Measurements from ENCODE around the gene FARS2.
"Not testable (repeated sequence)": the region's sequence is repeated elsewhere in the genome, so short reads cannot be mapped to it uniquely, and the experiment has no call there.

The FARS2 gene

DNA sequence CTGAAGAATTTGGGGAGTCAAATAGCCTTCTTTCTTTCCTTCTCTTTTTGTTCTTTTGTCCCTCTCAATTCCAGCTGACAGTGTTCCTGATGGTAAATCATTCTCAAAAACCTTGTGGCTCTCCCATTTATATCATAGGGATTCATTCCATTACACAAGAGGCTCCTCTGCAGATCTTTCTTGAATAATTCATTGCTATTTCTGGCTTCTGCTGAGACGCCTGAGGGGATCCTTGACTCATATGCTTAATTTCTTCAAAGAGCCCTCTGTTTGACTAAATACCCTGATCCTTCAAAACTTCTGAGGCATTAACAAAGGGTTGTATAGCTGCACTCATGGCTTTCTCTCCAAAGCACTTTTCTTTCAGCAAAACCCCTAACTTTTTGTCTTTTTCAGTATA, 289.3 kb downstream of the FARS2 start:
- no peak for DNase-seq

DNA sequence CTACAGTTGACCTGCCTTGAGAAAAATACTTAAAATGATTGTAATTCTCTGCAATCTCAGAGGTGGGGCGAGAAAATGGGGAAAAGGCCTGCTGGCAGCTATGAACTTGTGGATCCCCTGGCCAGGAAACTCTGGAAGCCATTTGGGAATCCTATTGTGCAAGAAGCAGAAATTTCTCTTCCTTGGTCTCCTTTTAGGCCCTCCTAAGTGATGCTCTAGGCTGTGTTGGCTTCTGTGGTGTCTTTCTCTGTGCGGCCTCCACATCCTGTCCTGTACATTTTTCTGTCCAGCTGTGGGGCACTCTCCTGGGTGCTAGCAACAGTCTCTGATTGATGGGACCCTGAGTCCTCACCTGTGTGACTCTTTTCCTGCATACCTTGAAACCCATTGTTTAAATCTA, 290.9 kb downstream of the FARS2 start:
- DNase-seq, result no peak

DNA sequence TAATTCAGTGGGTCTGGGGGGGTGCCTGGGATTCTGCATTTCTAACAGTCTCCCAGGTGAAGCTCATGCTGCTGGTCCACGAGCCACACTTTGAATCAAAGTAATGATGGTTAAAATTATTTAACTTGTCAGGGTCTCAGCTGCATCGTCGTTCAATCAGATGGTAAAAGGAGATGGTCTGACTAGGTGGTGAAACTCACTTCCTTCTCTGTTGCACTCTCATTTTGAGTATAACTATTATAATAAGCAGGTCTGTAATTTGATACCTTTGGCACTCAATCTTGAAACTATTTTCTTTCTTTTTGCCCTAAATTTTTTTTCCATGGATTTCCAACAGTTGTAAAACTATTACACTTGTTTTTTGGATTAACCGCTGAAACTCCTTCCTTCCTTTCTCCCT, 292.5 kb downstream of the FARS2 start:
- no peak for DNase-seq

DNA sequence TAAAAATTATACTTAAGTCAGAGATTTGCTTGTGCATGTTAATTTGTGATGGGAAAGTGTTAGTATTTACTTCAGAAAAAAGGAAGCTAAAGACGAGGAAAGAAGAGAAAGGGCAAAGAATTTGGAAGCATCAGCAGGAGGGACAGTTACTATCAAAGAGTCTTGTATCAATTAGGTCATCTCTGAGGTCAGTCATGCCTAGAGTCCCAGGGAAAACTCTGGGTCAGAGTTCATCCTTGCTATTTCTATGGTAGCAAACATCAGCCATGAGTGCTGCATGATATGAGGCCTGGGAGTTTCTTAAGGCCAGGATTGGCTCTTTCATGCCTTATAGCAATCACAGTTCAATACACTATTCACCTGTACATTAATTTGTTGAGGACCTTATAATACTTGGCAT, 292.9 kb downstream of the FARS2 start:
- no peak for DNase-seq

DNA sequence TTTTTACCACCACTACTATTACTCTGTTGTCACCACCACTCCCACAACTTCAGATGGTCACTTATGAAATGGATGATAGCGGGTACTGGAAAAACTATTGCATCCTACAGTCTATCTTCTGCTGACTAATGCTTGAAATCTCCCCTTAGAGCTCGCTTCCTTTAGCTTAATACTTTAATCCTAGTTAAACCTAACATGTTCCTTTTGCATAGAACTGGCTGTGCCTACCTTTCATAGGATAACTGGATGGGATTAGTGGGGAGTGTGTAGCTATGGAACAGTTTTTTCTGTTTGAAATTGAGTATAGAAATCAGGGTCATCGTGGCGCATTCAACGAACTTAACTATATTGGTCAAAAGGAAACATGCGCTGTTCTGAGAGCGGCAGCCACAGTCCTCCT, 294.7 kb downstream of the FARS2 start:
- no peak for DNase-seq

- DNase-seq, result no peak
Observed at GRCh38 chr6:5557506-5557905, 296.2 kb downstream of the FARS2 start.

DNA sequence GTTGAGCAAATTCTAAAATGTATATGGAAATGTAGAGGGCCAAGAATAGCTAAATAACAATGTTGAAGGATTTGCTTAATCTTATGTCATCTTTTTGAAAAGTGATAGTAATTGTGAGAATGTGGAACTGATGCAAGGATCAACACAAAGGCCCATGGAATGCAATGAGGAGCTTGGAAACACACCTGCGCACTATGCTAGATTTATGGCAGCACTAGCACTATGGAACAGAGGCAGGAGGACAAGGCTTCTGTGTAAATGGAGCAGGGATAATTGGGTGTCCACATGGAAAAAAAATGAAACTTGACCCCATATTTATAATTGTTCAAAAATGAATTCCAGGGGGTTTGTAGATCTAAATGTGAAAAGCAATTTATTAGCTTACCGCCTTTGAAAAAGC, 298.3 kb downstream of the FARS2 start:
- no peak for DNase-seq

DNA sequence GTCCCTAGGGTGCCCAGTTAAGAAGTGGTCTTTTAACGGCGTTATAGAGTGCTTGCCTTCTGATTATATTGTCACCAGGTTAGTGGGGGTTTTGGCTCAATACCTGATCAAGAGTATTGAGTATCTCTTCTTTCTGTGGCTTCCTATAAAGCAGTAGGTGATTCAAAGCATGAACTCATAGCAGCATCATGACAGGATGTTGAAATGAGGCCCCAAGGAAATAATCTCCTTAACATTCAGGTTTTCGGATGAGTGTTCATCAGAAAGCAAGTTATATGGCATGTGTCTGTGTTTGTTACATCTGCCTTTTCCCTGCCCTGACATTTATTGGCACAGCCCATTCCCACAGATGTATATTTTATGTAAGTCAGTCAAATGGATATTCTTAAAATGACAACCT, 301.0 kb downstream of the FARS2 start:
- DNase-seq, result no peak

DNA sequence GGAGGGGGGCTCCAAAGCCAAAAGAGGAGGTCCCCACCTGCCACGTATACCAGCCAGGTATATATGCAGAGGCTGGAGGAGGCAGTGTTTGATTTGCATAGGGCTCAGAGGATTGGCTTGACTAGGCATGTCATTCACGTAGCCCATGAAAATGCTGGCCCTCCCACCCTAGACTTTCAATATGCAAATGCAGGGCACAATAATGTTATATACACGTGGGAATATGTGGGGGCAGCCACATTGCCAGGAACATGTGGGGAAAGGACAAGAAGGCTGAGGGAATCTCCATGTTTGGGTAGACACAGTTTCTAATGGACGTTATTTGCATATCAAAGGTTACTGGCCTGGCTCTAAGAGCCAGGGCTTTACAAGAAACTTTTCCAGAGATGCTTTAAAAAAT, 301.8 kb downstream of the FARS2 start:
- DNase-seq, result no peak

- DNase-seq, result not testable (repeated sequence)
Observed at GRCh38 chr6:5564746-5565145, 303.4 kb downstream of the FARS2 start.

DNA sequence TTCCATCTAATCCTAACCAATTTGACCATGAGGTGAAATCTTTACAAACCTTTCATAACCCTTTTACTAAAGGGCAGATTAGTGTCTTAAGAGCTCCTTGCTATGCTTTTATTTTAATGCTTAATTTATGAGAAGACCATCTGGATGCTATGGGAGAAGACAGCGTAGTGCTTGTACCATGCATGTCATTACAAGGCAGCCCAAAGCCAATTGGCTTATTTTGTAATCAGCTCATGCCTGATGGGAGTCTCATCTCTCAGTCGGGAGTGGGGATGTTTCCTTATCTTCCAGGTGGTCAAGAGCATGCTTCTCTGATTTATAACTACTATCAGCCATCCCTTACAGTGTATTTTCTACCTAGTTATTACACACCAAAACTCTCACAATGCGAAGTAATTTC, 304.7 kb downstream of the FARS2 start:
- DNase-seq, result no peak

DNA sequence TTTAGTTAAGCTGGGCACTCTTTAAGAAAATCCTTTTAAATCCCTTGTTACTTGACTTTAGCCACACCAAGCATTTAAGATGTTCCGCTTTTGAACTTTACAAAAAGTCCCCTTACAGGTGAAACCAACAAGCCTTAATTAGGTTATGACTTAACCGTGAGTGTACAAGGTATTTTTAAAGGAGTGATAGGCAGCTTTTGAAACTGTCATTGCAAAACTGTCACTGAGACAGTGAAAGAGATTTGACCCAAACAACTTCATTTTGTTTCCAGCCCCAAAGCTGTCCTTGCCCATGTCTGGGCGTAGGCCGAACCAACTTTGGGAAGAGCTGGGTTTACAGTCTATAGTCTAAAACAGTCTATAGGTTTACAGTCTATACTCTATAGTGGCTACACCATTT, 305.4 kb downstream of the FARS2 start:
- no peak for DNase-seq

- no peak for DNase-seq
Observed at GRCh38 chr6:5567352-5567751, 306.0 kb downstream of the FARS2 start.

DNA sequence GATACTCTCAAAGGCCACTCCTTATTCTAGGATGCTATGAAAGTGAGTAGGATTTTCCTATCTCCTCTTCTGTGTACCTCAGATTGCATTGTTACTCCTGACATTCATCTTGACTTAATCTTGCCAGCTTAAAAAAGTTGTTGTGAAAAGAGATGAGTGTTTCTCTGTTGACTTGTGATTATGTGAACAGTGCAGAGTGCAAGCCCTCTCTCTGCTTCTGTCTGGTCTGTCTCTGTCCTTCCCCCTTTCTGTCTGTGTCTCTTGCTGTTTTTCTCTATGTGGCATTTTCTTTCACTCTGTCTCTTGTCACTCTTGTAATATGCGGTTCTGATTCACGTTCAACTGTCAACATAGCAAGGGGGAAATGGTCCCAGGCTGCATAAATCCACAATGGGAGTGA, 306.6 kb downstream of the FARS2 start:
- no peak for DNase-seq

DNA sequence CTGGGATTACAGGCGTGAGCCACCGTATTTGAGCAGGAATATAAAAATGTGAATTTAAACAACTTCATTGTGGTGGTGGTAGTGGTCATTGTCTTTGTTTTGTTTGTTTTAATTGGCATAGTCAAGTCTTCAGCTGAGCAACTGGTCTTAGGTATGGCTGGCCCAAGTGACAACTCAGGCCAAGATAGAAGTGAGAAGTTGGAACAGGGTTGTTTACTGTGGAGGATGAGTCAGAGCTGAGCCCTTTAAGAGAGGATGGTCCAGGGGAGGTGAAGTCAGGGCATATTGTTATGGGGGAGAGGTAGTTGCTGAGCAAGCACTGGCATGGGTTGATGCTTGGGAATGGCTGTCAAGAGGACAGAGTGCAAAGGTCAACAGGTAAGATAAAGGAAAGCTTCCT, 308.2 kb downstream of the FARS2 start:
- no peak for DNase-seq

- no peak for DNase-seq
Observed at GRCh38 chr6:5570641-5571040, 309.3 kb downstream of the FARS2 start.

DNA sequence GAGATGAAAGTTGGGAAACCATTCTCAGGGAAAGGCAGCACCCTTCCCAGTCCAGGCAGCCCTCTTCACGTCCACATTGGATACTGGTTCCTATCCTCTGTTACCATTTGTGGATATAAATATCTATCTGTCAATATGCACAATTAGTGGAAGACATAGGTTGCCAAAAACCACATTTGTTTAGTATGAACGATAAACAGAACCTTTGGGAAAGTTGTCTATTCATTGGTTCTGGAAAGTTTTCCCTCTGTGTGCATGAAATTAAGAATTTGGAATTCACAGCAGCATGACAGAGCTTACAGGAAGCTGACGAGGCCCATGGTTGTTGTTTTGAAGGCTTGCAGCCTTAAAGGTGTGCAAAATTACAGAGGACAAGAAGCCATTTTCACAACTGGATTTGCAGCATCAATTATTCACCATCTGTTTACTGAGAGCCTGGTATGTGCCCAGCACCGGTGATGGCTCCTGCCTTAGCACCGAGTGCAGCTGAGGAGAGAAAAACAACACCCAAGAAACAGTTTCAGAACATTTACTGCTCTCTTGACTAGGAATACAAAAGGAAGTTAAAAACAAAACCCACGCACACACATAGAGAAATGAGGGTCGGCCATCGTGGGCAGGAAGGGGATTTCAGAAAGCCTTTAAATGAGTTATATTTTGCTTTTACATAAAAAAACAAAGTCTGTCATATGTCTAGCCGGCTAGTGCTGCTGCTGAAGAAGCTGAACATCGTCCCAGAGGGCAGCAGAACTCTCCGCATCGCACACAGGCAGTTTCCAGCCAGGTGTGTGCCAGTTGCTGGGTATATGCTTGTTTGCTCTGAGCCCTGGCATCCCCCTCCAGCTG, 319.6 kb downstream of the FARS2 start:
- no peak for DNase-seq

GRCh38 chr6:5582762-5583161, 321.4 kb downstream of the FARS2 start:
- DNase-seq, result no peak

GRCh38 chr6:5583528-5583927, 322.2 kb downstream of the FARS2 start:
- no peak for DNase-seq

- DNase-seq, result no peak
Observed at GRCh38 chr6:5584078-5584482, 322.8 kb downstream of the FARS2 start.

- DNase-seq, result no peak
Observed at GRCh38 chr6:5587648-5588047, 326.3 kb downstream of the FARS2 start.

GRCh38 chr6:5589422-5590141, 328.3 kb downstream of the FARS2 start:
- DNase-seq, result no peak

GRCh38 chr6:5590187-5590586, 328.9 kb downstream of the FARS2 start:
- DNase-seq, result no peak

DNA sequence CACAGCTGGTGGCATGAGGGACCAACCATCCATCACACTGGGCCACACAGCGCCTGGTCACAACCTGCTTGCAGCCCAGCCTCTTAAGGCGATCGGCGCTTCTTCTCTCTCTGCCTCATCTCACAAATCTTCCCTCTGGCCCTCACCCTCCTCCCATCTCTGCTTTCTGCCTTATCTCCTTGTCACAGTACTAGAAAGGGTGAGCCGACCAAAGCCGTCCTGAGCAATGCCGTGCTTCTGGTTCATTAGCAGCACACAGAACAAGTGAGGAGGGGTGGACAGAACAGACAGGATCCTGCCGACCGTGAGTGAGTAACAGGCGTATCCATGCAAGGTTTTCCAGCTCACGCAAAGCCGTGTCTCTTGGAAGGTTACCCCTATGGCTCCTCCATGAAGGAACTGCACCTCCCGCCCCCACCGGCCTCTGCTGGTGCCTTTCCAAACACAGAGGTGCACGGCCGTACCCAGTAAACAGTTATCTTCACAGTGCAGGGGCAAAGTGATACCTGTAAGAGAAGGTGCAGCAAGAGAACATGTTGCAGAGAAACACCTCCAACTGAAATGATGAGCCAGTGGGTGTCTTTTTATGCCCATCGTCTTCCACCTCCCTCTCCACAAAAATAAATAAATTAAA, 331.7 kb downstream of the FARS2 start:
- DNase-seq, result no peak
